ENCODE measurements around the gene TCF12.

Gene TCF12

GRCh38 chr15:56918046-56918938 lies at the start of gene TCF12:
TSS of gene TCF12 (plus strand) at chr15:56918644. CDS start at chr15:56919914, 1,270 bp downstream.
- TF ChIP-seq, protein P1, sequence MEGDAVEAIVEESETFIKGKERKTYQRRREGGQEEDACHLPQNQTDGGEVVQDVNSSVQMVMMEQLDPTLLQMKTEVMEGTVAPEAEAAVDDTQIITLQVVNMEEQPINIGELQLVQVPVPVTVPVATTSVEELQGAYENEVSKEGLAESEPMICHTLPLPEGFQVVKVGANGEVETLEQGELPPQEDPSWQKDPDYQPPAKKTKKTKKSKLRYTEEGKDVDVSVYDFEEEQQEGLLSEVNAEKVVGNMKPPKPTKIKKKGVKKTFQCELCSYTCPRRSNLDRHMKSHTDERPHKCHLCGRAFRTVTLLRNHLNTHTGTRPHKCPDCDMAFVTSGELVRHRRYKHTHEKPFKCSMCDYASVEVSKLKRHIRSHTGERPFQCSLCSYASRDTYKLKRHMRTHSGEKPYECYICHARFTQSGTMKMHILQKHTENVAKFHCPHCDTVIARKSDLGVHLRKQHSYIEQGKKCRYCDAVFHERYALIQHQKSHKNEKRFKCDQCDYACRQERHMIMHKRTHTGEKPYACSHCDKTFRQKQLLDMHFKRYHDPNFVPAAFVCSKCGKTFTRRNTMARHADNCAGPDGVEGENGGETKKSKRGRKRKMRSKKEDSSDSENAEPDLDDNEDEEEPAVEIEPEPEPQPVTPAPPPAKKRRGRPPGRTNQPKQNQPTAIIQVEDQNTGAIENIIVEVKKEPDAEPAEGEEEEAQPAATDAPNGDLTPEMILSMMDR (IDR thresholded peaks at IDR 0.05; ENCODE audit: low read length, missing control alignments), result peak; percentile 22
- peak within 1 kb of the TSS; percentile 75 for H3K4me3 ChIP-seq (replicated peaks; ENCODE audit: low read depth, low read length)
- peak; percentile 98 for DNase-seq (ENCODE audit: low read depth)

DNA sequence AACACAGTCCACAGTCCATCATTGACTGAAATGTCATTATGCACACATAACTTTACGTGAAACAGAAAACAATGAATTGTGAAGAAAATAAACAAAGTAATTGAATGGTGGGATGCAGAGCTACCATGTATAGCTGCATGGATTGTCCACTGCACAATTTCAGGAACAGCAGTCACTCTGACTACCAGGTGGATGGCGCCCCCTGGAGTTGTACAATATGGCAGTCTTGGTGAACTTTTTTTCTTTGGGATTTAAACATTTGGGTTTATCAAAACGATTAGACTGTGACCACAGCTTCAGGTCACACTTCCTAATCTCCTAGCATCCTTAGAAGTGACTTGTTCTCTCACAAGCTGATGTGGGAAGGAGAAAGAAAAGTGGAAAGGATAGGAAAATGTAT lies 48.9 kb upstream of the TCF12 start:
- peak; percentile 49 for DNase-seq (ENCODE audit: low read depth)
- H3K4me3 ChIP-seq (replicated peaks; ENCODE audit: low read depth, low read length), result no peak overlapping the region
- TF ChIP-seq, protein P1 (IDR thresholded peaks at IDR 0.05; ENCODE audit: low read length, missing control alignments), result peak; percentile 45

GRCh38 chr15:56871185-56871584 lies 47.3 kb upstream of the TCF12 start:
- peak; percentile 82 for DNase-seq (ENCODE audit: low read depth)
- H3K4me3 ChIP-seq (replicated peaks; ENCODE audit: low read depth, low read length), result no peak overlapping the region
- TF ChIP-seq, protein P1 (IDR thresholded peaks at IDR 0.05; ENCODE audit: low read length, missing control alignments), result no peak

DNA sequence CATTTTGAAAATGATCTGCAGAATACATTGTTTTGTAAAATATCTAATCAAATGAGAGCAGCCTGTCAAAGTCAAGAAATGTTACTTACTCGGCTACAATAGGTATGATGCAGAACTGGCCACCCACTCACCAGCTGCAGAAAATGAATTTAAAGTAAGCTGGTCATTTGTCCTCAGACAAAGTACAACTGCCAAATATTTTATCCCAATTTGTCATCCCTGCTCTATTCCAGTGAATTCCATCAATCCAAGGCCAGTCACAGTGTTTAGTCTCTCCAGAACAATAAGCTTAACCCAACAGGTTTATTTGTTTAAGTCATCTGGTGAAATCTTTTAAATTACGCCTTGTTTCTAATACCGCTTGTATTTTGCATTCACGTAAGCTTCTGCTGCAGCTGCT lies 46.6 kb upstream of the TCF12 start:
- TF ChIP-seq, protein P1 (IDR thresholded peaks at IDR 0.05; ENCODE audit: low read length, missing control alignments), result no peak
- DNase-seq (ENCODE audit: low read depth), result no peak
- no peak overlapping the region for H3K4me3 ChIP-seq (replicated peaks; ENCODE audit: low read depth, low read length)

- TF ChIP-seq, protein P1 (IDR thresholded peaks at IDR 0.05; ENCODE audit: low read length, missing control alignments), result no peak
- DNase-seq (ENCODE audit: low read depth), result peak; percentile 56
- H3K4me3 ChIP-seq (replicated peaks; ENCODE audit: low read depth, low read length), result no peak overlapping the region
These were observed 41.0 kb upstream of the TCF12 start for GRCh38 chr15:56877255-56877970.

GRCh38 chr15:56879502-56879901 lies 38.9 kb upstream of the TCF12 start:
- no peak overlapping the region for H3K4me3 ChIP-seq (replicated peaks; ENCODE audit: low read depth, low read length)
- TF ChIP-seq, protein P1 (IDR thresholded peaks at IDR 0.05; ENCODE audit: low read length, missing control alignments), result no peak
- DNase-seq (ENCODE audit: low read depth), result no peak
